ENCODE measurements around the gene FAM3D.

FAM3D gene

DNA sequence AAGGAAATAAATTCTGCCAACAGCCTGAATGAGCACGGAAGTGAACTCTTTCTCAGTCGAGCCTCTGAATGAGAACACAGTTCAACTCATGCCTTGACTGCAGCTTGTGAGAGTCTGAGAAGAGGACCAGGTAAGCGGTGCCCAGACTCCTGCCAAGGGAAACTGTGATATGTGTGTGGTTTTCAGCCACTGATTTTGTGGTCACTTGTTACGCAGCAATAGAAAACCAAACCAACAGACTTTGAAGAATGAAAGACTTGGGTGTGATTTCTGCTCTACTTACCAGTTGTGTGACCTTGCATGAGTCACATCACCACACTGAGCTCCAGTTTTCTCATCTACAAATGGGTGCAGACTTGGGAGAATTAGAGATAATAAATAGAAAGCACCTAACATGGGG, 58.8 kb downstream of the FAM3D start:
- in situ Hi-C loops (cut with HindIII; ENCODE audit: low sequenced_read_pairs), result no loop called here

DNA sequence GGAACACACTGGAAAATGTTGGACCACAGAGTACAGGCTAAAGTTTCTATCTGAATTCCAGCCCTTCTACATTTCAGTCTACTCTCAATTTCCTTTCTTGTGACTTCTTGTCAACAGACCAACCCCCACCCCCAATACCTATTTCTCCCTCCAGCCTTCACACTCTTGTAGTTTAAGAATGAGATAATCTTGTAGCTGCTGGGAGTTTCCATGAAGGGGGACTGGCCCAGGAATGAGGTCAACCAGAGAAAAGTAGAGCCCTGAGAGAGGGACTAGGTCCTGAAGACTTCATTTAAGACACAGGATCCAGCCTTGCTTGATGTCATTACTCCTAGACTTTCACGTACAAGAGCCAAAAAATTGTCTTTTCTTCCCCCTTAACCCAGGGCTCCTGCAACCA, 59.9 kb downstream of the FAM3D start:
- in situ Hi-C loops (cut with HindIII; ENCODE audit: low sequenced_read_pairs), result no loop called here

DNA sequence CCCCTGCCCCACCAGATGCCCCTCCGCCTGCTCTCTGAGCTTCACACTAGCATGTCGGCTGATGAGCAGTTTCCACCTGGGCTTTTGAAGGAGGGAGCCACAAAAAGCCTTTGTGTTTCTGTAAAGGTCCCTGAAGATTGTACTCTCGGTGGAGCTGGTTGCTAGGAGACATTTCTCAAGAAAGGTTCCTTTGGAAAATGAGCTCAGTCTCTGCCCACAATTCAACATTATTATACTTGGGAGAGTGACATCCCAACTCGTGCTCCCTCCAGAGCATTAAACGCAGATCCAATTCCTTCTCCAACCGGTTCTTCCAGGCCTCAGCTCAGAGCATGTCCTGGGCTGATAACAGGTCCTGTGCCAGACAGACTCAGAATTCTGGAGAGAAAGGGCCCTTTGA, 62.5 kb downstream of the FAM3D start:
- in situ Hi-C loops (cut with HindIII; ENCODE audit: low sequenced_read_pairs), result no loop called here

DNA sequence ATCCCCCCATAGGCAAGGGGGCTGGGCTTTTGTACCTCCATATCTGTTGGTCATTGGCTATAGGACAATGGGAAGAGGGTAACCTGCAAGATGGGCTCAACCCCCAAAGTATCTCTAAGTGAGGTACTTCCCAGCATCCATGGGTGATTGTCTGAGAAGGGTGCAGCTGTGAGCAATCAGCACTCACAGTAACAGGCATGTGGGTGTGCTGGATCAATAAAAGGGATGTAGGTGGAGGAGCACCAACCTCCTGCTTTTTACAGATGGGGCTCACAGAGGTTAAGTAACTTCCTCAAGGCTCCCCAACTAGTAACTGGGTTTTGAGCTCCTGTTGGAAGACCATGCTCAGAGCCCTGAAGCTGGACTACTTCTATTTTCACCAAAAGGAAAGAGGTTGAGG, 63.0 kb downstream of the FAM3D start:
- in situ Hi-C loops (cut with HindIII; ENCODE audit: low sequenced_read_pairs), result no loop called here

DNA sequence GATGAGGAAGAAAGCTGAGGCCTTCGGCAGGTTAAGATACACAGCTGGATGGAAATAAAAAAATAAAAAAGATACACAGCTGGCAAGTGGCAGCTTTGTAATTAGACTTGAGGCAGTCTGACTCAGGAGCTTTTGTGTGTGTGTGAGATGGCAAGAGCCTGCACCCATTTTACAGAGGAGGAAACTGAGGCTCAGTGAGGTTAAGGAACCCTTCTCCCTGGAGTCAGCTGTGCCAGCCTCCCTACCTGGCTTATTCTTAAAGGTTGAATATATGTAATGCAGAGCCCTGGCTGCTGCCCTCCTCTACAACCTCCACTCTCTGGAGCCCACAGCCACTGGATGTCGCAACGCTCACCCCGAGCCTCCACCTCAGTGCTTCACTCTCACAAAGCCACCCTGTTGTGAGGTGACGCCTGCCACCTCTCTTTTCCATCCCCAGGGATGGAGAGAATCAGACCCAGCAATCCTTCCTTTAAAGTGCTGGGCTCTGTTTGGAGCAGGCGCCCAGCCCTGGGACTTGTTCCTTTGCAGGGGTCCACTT, 68.7 kb downstream of the FAM3D start:
- in situ Hi-C loops (cut with HindIII; ENCODE audit: low sequenced_read_pairs), result no loop called here

DNA sequence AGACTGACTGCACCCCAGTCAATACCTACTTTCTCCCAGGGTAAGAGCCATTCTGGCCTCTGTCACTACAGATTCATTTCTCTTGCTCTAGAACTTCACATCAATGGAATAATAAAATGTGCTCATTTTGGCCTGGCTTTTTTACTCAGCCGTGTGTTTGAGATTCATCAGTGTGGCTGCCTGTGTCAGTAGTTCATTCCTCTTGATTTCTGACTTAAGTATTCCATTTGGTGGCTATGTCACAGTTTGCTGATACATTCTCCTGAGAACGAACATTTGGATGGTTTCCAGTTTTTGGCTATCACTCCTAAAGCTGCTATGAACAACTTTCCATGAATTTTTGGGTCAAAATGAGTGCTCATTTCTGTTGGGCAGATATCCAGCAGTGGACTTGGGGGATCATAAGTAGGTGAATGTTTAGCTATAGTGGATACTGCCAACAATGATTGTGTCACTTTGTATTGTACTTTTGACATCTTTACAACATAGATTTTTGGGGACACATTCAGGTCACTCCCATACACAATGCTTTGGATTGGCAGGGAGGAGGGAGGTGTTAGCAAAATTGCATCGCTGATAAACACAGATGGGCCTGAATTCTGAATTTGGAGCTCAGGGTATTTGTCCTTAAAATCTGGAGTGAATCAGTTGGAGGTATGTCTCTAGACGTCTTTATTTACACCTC, 69.6 kb downstream of the FAM3D start:
- in situ Hi-C loops (cut with HindIII; ENCODE audit: low sequenced_read_pairs), result no loop called here

DNA sequence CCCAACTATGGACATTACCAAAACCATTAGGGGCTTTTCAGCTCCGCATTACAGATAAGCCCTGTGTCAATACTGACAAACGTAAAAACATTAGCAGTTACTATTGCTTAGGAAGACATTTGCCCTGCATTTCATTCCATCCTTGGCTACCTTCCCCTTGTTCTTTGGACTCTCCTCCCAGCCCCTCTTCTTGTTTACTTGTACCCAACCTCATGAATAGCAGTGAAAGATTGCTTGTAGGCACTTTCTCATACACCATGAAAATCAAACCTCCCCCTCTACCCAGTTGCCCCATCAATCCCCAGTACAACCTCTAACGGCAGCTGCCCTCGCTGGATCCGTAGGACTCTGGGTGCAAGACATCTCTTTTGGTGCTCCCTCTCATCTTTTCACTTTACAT, 72.5 kb downstream of the FAM3D start:
- in situ Hi-C loops (cut with HindIII; ENCODE audit: low sequenced_read_pairs), result no loop called here

DNA sequence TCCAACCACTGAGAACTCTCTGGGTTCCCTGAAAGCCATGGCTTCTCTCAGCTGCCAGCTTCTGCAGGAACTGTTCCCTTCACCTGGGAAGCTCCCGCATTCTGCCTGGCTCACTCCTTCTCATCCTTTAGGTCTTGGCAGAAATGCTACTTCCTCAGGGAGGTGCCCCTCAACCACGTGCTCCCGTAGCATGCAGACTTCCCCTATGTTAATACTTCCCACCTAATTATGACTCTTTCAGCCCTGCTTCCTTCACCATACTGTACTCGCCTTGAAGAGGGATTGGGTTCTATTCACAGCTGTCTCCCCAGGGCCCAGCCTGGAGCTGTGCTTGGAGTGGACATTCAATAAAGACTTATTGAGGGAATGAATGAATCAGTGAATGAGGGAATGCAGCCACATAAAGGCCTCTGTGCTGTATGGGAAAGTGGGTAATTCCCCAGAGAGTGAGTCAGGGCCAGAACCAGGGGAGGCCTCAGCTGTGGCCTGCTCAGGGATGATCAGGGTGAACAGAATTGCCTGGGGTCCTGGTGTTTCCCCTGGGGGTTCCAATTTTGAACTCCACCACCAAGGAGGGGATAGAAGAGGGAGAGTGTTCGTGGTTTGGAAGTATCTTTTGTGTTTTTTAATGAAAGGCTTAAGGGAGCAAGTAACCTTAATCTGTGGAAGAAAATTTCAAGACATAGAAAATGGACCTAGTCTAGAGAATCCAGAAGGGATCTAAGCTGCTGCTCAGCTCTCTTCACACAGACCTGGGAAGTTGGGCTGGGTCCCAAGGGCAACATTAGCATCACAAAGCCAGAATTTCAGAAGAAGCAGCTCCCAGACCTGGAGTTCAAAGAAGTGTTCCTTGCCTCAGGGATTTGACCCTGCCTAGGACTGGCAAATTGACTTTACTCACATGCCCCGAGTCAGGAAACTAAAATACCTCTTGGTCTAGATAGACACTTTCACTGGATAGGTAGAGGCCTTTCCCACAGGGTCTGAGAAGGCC, 74.8 kb downstream of the FAM3D start:
- in situ Hi-C loops (cut with HindIII; ENCODE audit: low sequenced_read_pairs), result no loop called here

DNA sequence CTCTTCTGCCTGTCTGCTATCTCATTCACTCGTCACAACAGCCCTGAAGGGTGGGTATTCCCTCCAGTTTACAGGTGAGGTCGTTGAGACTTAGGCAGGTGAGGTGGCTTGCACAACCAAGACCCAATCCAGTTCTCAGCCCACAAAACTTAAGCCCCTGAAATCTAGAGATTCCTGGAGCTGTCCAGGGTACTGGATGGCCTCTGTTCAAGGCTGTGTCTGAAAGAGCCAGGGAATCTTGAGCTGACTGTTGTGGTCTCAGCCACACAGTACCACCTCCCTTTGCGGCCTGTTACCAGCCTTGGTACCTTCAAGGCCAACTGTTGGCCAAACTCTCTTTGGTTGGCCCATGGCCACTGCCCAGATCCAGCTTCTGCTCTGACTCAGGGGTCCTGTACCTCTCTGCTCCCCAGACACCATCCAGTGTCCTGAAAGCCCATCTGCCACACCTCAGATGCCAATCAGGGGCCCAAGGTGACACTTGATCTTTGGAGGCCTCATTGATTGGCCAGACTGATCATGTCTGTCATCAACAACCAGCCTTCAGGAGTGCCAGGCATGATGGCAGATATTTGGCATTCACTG, 78.5 kb downstream of the FAM3D start:
- in situ Hi-C loops (cut with HindIII; ENCODE audit: low sequenced_read_pairs), result no loop called here

DNA sequence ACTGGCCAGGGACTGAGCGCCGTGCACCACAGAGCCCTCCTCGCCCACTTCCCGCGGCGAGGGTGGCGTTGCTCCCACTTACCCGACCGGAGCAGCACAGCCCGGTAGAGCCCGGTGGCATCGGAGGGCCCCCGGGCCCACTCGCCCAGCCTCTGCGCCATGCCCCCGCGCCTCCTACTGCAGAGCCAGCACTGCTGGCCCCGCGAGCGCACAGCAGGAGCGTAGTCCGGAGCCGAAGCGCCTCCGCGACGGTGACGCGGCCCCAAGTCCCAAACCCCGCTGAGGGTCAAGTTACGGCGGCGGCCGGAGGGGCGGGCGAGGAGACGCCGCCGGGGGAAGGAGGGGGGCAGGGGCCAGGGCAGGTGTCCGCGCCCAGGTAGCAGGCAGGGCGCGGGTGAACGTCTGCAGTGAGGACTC, 79.8 kb downstream of the FAM3D start:
- in situ Hi-C loops (cut with HindIII; ENCODE audit: low sequenced_read_pairs), result no loop called here

DNA sequence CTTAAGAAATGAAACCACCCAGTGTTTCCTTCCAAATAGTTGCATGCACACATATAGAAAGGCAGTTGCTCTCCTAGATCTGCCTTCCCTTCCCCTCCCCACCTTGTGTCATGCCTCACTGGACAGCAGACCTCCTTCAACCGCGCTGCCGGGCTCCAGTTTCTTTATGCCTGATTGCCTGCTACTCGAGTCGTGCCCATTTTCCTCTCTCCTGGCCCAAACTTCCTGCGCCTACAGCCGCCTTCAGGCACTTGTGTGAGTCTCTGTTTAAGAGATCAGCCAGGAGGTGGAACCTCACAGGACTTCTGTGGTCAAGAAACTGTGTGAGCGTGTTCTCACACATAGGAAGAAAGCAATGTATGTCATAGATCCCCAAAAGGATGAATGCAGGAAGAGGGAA, 80.6 kb downstream of the FAM3D start:
- in situ Hi-C loops (cut with HindIII; ENCODE audit: low sequenced_read_pairs), result no loop called here

DNA sequence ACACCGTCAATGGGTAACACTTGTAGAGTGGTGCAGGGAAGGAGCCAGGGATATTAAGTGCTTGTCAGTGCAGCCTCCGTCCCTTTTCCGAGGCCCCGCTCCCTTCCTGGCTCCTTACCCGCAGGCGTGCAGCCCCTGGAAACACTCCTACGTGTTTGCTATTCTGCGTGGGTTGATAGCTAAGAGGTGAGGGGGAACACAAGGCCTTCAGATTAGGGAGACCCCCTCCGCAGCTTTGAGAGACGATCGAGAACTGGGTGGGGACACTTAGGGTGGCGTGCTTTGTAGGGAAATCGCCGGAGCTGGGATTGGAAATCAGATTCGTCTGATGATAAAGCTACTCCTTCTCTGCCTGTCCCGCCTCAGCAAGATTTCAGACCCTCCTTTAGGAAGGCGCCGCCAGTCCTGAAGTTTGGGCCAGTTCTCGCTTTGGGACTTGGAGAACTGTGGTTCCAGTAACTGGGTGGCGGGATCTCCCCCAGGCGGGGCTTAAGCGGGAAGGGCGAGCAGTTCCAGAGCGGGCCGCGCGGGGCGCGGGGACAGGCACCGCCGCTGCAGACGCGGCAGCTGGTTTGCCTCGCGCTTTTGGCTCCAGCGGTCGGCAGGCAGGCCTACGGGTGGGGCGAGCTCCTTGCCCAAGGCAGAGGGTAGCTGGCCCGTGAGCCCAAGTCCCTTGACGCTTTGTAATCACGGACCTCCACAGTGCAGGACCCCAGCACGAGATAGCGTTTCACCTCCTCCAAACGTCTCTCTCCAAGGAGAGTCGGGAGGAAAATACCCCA, 81.4 kb downstream of the FAM3D start:
- in situ Hi-C loops (cut with HindIII; ENCODE audit: low sequenced_read_pairs), result no loop called here

DNA sequence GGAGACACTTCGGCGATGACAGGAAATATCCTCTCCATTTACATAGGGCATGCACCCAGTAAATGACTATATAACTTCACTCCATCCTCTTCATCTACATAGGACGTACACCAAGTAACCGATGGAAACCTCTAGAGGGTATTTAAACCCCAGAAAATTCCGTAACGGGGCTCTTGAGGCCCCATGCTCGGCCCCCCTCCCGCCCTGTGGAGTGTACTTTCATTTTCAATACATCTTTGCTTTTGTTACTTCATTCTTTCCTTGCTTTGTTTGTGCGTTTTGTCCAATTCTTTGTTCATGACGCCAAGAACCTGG, 81.9 kb downstream of the FAM3D start:
- in situ Hi-C loops (cut with HindIII; ENCODE audit: low sequenced_read_pairs), result no loop called here

Data from DLD1 (cell line).